GM18873 (cell line): ENCODE measurements around the gene CD1C.
"Not testable (repeated sequence)": the region's sequence is repeated elsewhere in the genome, so short reads cannot be mapped to it uniquely, and the experiment has no call there.

ENCODE experiments used
- ATAC-seq: cut with Tn5 transposase; IDR thresholded peaks from one replicate; pipeline ENCODE4 v1.9.1; 2021; ENCODE audit warnings: mild to moderate bottlenecking, moderate library complexity, moderate number of reproducible peaks; ENCODE audit not compliant: unreplicated experiment, low FRiP score

The CD1C gene

GRCh38 chr1:158289811-158290210 lies at the start of gene CD1C:
Gene CD1C, plus strand, starts transcription at chr1:158289923. Its CDS starts 142 bp downstream, at chr1:158290065.
- no peak for ATAC-seq

- no peak for ATAC-seq
Measured at GRCh38 chr1:158246650-158247049, 43.1 kb upstream of the CD1C start.

GRCh38 chr1:158248118-158248517 lies 41.6 kb upstream of the CD1C start:
- ATAC-seq, result no peak

- ATAC-seq, result no peak
Measured at GRCh38 chr1:158248771-158249170, 41.0 kb upstream of the CD1C start.

- ATAC-seq, result no peak
Measured at GRCh38 chr1:158249646-158250045, 40.1 kb upstream of the CD1C start.

- ATAC-seq, result no peak
Measured at GRCh38 chr1:158251163-158251562, 38.6 kb upstream of the CD1C start.

GRCh38 chr1:158255656-158256055 lies 34.1 kb upstream of the CD1C start:
- no peak for ATAC-seq

- not testable (repeated sequence) for ATAC-seq
Measured at GRCh38 chr1:158256747-158257146, 33.0 kb upstream of the CD1C start.

- no peak for ATAC-seq
Measured at GRCh38 chr1:158257888-158258287, 31.8 kb upstream of the CD1C start.

- no peak for ATAC-seq
Measured at GRCh38 chr1:158259117-158259516, 30.6 kb upstream of the CD1C start.

GRCh38 chr1:158272681-158273080 lies 17.0 kb upstream of the CD1C start:
- no peak for ATAC-seq

- ATAC-seq, result no peak
Measured at GRCh38 chr1:158274797-158275196, 14.9 kb upstream of the CD1C start.

- ATAC-seq, result not testable (repeated sequence)
Measured at GRCh38 chr1:158282421-158282820, 7.3 kb upstream of the CD1C start.

- ATAC-seq, result peak; percentile 45
Measured at GRCh38 chr1:158283965-158284364, 5.8 kb upstream of the CD1C start.

- ATAC-seq, result peak; percentile 68
Measured at GRCh38 chr1:158285756-158286241, 3.9 kb upstream of the CD1C start.

- no peak for ATAC-seq
Measured at GRCh38 chr1:158286487-158286886, 3.2 kb upstream of the CD1C start.

GRCh38 chr1:158286941-158287346 lies 2.8 kb upstream of the CD1C start:
- no peak for ATAC-seq

- ATAC-seq, result no peak
Measured at GRCh38 chr1:158290321-158290844, 660 bp downstream of the CD1C start.

GRCh38 chr1:158295791-158296190 lies 6.1 kb downstream of the CD1C start:
- no peak for ATAC-seq

GRCh38 chr1:158310623-158311022 lies 20.9 kb downstream of the CD1C start:
- no peak for ATAC-seq

- no peak for ATAC-seq
Measured at GRCh38 chr1:158311066-158311465, 21.3 kb downstream of the CD1C start.

- ATAC-seq, result no peak
Measured at GRCh38 chr1:158323866-158324265, 34.1 kb downstream of the CD1C start.

GRCh38 chr1:158324395-158324794 lies 34.7 kb downstream of the CD1C start:
- ATAC-seq, result no peak
